D721Med (cell line): ENCODE measurements around the gene CADM1.

ENCODE experiments used
- DNase-seq: peaks from one replicate; pipeline ENCODE4 v3.0.0; 2011; ENCODE audit warnings: low spot score; ENCODE audit not compliant: insufficient read length
- FAIRE-seq: peaks from 2 replicates; lab custom pipeline; 2011; peaks lifted over from hg19 to GRCh38; lab: Jason Lieb, UNC
- TF ChIP-seq, protein P1 (sequence below): IDR thresholded peaks from 2 replicates; pipeline ENCODE4 v1.5.1; 2012; ENCODE audit warnings: mild to moderate bottlenecking, control low read depth; ENCODE audit not compliant: insufficient read depth; ENCODE audit errors: missing control alignments

The CADM1 gene

DNA sequence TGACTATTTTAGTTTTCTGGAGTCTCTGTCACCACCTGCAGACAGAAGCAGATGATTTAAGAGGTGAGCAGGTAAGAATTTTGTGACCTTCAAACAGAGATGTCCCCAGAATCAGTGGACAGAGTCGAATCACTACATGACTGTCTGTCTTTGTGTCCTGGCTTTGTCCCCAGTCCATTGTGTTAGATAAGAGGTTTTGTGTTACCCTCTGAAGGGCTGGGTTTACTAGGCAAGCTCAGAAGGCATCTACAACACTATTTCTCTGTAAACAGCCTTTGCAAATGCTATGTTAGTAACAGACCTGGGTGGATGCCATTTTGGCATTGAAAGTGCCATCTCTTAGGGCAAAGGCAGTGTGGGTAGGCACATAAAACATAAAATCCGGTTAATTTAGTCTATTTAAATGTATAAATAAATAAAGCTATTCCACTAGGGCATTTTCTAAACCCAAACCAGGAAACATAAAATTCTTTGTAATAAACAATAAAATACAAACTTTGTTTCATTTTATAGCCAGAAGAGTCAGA is 40.3 kb upstream of the CADM1 start:
- no peak for FAIRE-seq
- no peak for DNase-seq
- TF ChIP-seq, protein P1, sequence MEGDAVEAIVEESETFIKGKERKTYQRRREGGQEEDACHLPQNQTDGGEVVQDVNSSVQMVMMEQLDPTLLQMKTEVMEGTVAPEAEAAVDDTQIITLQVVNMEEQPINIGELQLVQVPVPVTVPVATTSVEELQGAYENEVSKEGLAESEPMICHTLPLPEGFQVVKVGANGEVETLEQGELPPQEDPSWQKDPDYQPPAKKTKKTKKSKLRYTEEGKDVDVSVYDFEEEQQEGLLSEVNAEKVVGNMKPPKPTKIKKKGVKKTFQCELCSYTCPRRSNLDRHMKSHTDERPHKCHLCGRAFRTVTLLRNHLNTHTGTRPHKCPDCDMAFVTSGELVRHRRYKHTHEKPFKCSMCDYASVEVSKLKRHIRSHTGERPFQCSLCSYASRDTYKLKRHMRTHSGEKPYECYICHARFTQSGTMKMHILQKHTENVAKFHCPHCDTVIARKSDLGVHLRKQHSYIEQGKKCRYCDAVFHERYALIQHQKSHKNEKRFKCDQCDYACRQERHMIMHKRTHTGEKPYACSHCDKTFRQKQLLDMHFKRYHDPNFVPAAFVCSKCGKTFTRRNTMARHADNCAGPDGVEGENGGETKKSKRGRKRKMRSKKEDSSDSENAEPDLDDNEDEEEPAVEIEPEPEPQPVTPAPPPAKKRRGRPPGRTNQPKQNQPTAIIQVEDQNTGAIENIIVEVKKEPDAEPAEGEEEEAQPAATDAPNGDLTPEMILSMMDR = no peak

GRCh38 chr11:115541518-115541917 is 37.3 kb upstream of the CADM1 start:
- DNase-seq = no peak
- no peak for FAIRE-seq
- TF ChIP-seq, protein P1 = no peak

DNA sequence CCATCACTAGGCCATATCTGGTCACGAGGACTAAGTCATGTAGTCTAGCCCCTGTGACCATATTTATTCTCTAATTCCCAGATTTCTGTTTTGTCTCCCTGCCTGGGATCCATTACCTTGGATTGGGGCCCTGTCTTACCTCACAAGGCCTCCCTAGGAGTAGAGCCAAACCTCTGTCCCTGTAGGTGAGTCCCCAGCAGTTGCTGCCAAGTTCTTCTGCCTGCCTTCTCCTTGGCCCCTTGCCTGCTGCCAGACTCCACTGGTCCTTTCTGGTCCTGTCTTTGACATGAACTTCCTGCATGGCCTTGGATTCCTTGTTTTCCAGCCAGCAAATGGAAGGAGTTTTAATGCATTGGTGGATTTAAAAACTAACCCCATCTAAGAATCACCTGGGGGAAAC is 35.6 kb upstream of the CADM1 start:
- FAIRE-seq (no peak), DNase-seq (no peak)
- TF ChIP-seq, protein P1 = no peak

GRCh38 chr11:115535781-115536180 is 31.6 kb upstream of the CADM1 start:
- no peak for FAIRE-seq
- TF ChIP-seq, protein P1 = no peak

DNA sequence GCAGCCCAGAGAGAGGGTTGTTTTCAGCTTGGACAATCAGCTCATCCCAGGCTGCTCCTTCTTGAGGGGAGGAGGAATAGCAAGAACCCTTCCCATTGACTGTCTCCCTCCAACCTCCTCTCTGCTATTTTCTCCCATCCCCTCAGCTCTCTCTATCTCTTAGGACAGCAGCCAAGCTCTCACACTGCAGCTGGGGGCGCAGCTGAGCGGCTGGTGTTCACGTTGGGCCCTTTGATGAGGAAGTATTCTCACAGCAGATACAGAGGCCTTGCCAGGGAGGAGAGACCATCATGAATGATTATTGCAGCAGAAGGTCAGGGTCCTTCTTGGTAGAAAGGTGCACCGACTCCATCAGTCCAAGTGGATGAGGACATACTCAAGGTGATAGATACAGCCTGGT is 26.5 kb upstream of the CADM1 start:
- FAIRE-seq = no peak
- TF ChIP-seq, protein P1 = no peak
- no peak for DNase-seq

More at GRCh38 chr11:115535781-115536180, 31.6 kb upstream of the CADM1 start:
- DNase-seq = no peak

- DNase-seq (no peak), FAIRE-seq (no peak)
- TF ChIP-seq, protein P1 = no peak
Measured at GRCh38 chr11:115528225-115528624, 24.0 kb upstream of the CADM1 start.

- DNase-seq (no peak), FAIRE-seq (no peak)
- TF ChIP-seq, protein P1 = no peak
Measured at GRCh38 chr11:115527534-115528125, 23.4 kb upstream of the CADM1 start.
